ENCODE data around the gene DNAJC24.

Gene DNAJC24

GRCh38 chr11:31355817-31356216, 13.8 kb upstream of the DNAJC24 start:
- in situ Hi-C loops (cut with HindIII; ENCODE audit: low pct_ligation_motif_present, low sequenced_read_pairs): no loop called here
- no peaks in the 10 kb centered on the region for H3K27me3 ChIP-seq (replicated peaks)
- no peak for DNase-seq

GRCh38 chr11:31361743-31362142, 7.9 kb upstream of the DNAJC24 start:
- Histone ChIP-seq H3K27me3 (replicated peaks) (no peaks in the 10 kb centered on the region), H3K27ac (no peak overlapping the region), H3K4me3 (ENCODE audit: low read depth, low read length) (no peak overlapping the region), H3K36me3 (replicated peaks) (no peaks in the 10 kb centered on the region)
- no peak for DNase-seq
- TF ChIP-seq CTCF (IDR thresholded peaks at IDR 0.05; ENCODE audit: low read depth, low read length, missing control alignments): no peak
- in situ Hi-C loops (cut with HindIII; ENCODE audit: low pct_ligation_motif_present, low sequenced_read_pairs): no loop called here

More at GRCh38 chr11:31355817-31356216, 13.8 kb upstream of the DNAJC24 start:
- Histone ChIP-seq H3K4me3 (ENCODE audit: low read depth, low read length) (no peak overlapping the region), H3K27ac (no peak overlapping the region), H3K36me3 (replicated peaks) (no peaks in the 10 kb centered on the region)
- no peak for TF ChIP-seq CTCF (IDR thresholded peaks at IDR 0.05; ENCODE audit: low read depth, low read length, missing control alignments)

- in situ Hi-C loops (cut with HindIII; ENCODE audit: low pct_ligation_motif_present, low sequenced_read_pairs): no loop called here
- Histone ChIP-seq H3K36me3 (replicated peaks) (no peaks in the 10 kb centered on the region), H3K4me3 (ENCODE audit: low read depth, low read length) (no peak overlapping the region), H3K27me3 (replicated peaks) (no peaks in the 10 kb centered on the region), H3K27ac (no peak overlapping the region)
- DNase-seq: no peak
- no peak for TF ChIP-seq CTCF (IDR thresholded peaks at IDR 0.05; ENCODE audit: low read depth, low read length, missing control alignments)
Observed at GRCh38 chr11:31366795-31367194, 2.9 kb upstream of the DNAJC24 start.

GRCh38 chr11:31375879-31376278, 6.2 kb downstream of the DNAJC24 start:
- TF ChIP-seq CTCF (IDR thresholded peaks at IDR 0.05; ENCODE audit: low read depth, low read length, missing control alignments): no peak
- no peak for DNase-seq
- no peaks in the 10 kb centered on the region for H3K36me3 ChIP-seq (replicated peaks)
- in situ Hi-C loops (cut with HindIII; ENCODE audit: low pct_ligation_motif_present, low sequenced_read_pairs): no loop called here
- H3K27me3 ChIP-seq (replicated peaks): no peaks in the 10 kb centered on the region
- no peak overlapping the region for H3K4me3 ChIP-seq (ENCODE audit: low read depth, low read length)
- no peak overlapping the region for H3K27ac ChIP-seq

GRCh38 chr11:31383116-31383515, 13.5 kb downstream of the DNAJC24 start:
- in situ Hi-C loops (cut with HindIII; ENCODE audit: low pct_ligation_motif_present, low sequenced_read_pairs): no loop called here
- no peak for TF ChIP-seq CTCF (IDR thresholded peaks at IDR 0.05; ENCODE audit: low read depth, low read length, missing control alignments)
- DNase-seq: no peak
- Histone ChIP-seq H3K36me3 (replicated peaks) (no peaks in the 10 kb centered on the region), H3K27ac (no peak overlapping the region), H3K4me3 (ENCODE audit: low read depth, low read length) (no peak overlapping the region), H3K27me3 (replicated peaks) (no peaks in the 10 kb centered on the region)

GRCh38 chr11:31387379-31387778, 17.7 kb downstream of the DNAJC24 start:
- no peak for DNase-seq
- H3K27me3 ChIP-seq (replicated peaks): no peaks in the 10 kb centered on the region
- in situ Hi-C loops (cut with HindIII; ENCODE audit: low pct_ligation_motif_present, low sequenced_read_pairs): no loop called here
- H3K4me3 ChIP-seq (ENCODE audit: low read depth, low read length): no peak overlapping the region
- no peak overlapping the region for H3K27ac ChIP-seq
- TF ChIP-seq CTCF (IDR thresholded peaks at IDR 0.05; ENCODE audit: low read depth, low read length, missing control alignments): no peak
- H3K36me3 ChIP-seq (replicated peaks): no peaks in the 10 kb centered on the region
